K562 (cell line): ENCODE results near the gene A1BG.

Experiments used
- CTCF ChIP-seq, 3 experiments: IDR thresholded peaks in 2 of 3; conservative IDR thresholded peaks in 1 of 3; 2 replicates each; pipeline ENCODE4 v1.5.1; 2011 to 2012; ENCODE audit warnings: low read length in 3 of 3, mild to moderate bottlenecking in 3 of 3, control low read depth in 2 of 3, improper control_type of control experiment in 1 of 3, inconsistent platforms in 1 of 3, low read depth in 1 of 3, mixed read lengths in 1 of 3, moderate library complexity in 1 of 3; ENCODE audit not compliant: insufficient read depth in 2 of 3
- DPF2 ChIP-seq: fragments of 450-650 bp; IDR thresholded peaks from 2 replicates; pipeline ENCODE4 v1.6.1; 2016
- ETS1 ChIP-seq: conservative IDR thresholded peaks from 2 replicates; pipeline ENCODE4 v1.6.1; 2011; ENCODE audit warnings: low read depth, mild to moderate bottlenecking, low read length; ENCODE audit not compliant: control insufficient read depth
- ETV6 ChIP-seq, 3 experiments: fragments of 150-350 bp in 1 of 3; sonication (generic) in 1 of 3; formaldehyde crosslinking in 1 of 3; IDR thresholded peaks; 2 replicates each; pipeline versions ENCODE4 v1.6.1 to v1.8.0; 2014 to 2022; ENCODE audit warnings: borderline replicate concordance in 2 of 3, low read depth in 2 of 3, antibody characterized with exemption in 1 of 3, low read length in 1 of 3, mild to moderate bottlenecking in 1 of 3, missing genetic modification reagents in 1 of 3
- EZH2 ChIP-seq: IDR thresholded peaks from 2 replicates; pipeline ENCODE4 v1.6.1; 2012; ENCODE audit warnings: low read depth, mild to moderate bottlenecking, inconsistent platforms, low read length, borderline replicate concordance
- MXI1 ChIP-seq: IDR thresholded peaks from 2 replicates; pipeline ENCODE4 v1.6.1; 2011; ENCODE audit warnings: low read depth, mild to moderate bottlenecking, improper control_type of control experiment, low read length
- NFE2L1 ChIP-seq: fragments of 450-650 bp; IDR thresholded peaks from 2 replicates; pipeline ENCODE4 v1.6.1; 2016; ENCODE audit warnings: missing genetic modification characterization, low read depth, mild to moderate bottlenecking, missing compliant biosample characterization, moderate library complexity, borderline replicate concordance
- POLR2A ChIP-seq: fragments of 450-650 bp; conservative IDR thresholded peaks from 2 replicates; pipeline ENCODE4 v1.6.1; 2016
- RAD21 ChIP-seq, 2 experiments: fragments of 250-450 bp in 1 of 2; fragments of 450-650 bp in 1 of 2; sonication (Bioruptor Pico) in 1 of 2; formaldehyde crosslinking in 1 of 2; IDR thresholded peaks in 1 of 2; conservative IDR thresholded peaks in 1 of 2; 2 replicates each; pipeline versions ENCODE4 v1.4.0 to v1.8.0; 2020 to 2022; ENCODE audit warnings: mild to moderate bottlenecking in 2 of 2, moderate library complexity in 1 of 2
- SIN3A ChIP-seq, 2 experiments: fragments of 150-350 bp in 1 of 2; IDR thresholded peaks; 2 replicates each; pipeline ENCODE4 v1.6.1; 2011 to 2016; ENCODE audit warnings: borderline replicate concordance in 2 of 2, low read depth in 2 of 2, low read length in 2 of 2, mild to moderate bottlenecking in 2 of 2, moderate library complexity in 2 of 2; ENCODE audit not compliant: control insufficient read depth in 1 of 2
- THAP7 ChIP-seq: fragments of 250-450 bp; sonication (Bioruptor Pico); IDR thresholded peaks from 2 replicates; pipeline ENCODE4 v1.5.0; 2021
- U2AF2 ChIP-seq: fragments of 200-400 bp; formaldehyde crosslinking; optimal IDR thresholded peaks from 2 replicates; pipeline ENCODE3; 2017; ENCODE audit warnings: low read depth, mild to moderate bottlenecking, low read length
- USF2 ChIP-seq: sonication (generic); formaldehyde crosslinking; IDR thresholded peaks from 2 replicates; pipeline ENCODE4 v1.5.0; 2020; ENCODE audit warnings: missing genetic modification reagents

GRCh38 chr19:58382997-58383603 is 29.8 kb upstream of the A1BG start:
- TF ChIP-seq EZH2: no peak
- TF ChIP-seq MXI1: no peak
- TF ChIP-seq NFE2L1: no peak
- no peak for TF ChIP-seq CTCF (IDR thresholded peaks at IDR 0.05 in 2 of 3, conservative IDR thresholded peaks at IDR 0.05 in 1 of 3; ENCODE audit: insufficient read depth in 2 of 3, low read depth in 1 of 3, low read length in 3 of 3)
- no peak for TF ChIP-seq POLR2A
- no peak for TF ChIP-seq SIN3A (IDR thresholded peaks at IDR 0.05; ENCODE audit: borderline replicate concordance in 2 of 2, control insufficient read depth in 1 of 2, low read depth in 2 of 2, low read length in 2 of 2)
- TF ChIP-seq USF2 (CRISPR knock-in tag): no peak
- no peak for TF ChIP-seq ETV6 (IDR thresholded peaks at IDR 0.05; ENCODE audit: borderline replicate concordance in 1 of 2, low read depth in 2 of 2, low read length in 1 of 2)
- no peak for TF ChIP-seq ETV6 (CRISPR knock-in tag; IDR thresholded peaks at IDR 0.05; ENCODE audit: borderline replicate concordance)
- TF ChIP-seq U2AF2: no peak
- TF ChIP-seq DPF2: no peak
- no peak for TF ChIP-seq ETS1
- no peak for TF ChIP-seq RAD21 (CRISPR knock-in tag; conservative IDR thresholded peaks at IDR 0.05 in 1 of 2, IDR thresholded peaks at IDR 0.05 in 1 of 2)
- no peak for TF ChIP-seq THAP7
